Activated CD8-positive, alpha-beta memory T cell treated with anti-CD3 and anti-CD28 coated beads, Interleukin-2, amount 50 U/mL, for 24 hours (primary cell): ENCODE results near the gene ERCC6.

ENCODE experiments used
- DNase-seq: peaks from one replicate; pipeline ENCODE4 v3.0.0-alpha.2; 2020; ENCODE audit errors: extremely low read depth

The ERCC6 gene

DNA sequence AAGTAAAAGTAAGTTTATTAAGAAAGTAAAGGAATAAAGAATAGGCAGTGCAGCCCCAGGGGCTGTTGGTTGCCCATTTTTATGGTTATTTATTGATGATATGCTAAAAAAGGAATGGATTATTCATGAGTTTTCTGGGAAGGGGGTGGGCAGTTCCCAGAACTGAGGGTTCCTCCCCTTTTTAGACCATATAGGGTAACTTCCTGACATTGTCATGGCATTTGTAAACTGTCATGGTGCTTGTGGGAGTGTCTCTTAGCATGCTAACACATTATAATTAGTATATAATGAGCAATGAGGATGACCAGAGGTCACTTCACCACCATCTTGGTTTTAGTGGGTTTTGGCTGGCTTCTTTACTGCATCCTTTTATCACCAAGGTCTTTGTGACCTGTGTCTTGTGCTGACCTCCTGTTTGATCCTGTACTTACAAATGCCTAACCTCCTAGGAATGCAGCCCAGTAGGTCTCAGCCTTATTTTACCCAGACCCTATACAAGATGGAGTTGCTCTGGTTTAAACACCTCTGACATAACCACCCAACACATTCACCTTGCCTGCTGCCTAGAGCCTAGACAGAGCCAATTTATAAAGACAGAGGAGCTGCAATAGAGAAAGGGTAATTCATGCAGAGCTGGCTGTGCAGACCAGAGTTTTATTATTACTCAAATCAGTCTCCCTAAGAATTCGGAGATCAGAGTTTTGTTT, 10.9 kb upstream of the ERCC6 start:
- DNase-seq, result no peak

DNA sequence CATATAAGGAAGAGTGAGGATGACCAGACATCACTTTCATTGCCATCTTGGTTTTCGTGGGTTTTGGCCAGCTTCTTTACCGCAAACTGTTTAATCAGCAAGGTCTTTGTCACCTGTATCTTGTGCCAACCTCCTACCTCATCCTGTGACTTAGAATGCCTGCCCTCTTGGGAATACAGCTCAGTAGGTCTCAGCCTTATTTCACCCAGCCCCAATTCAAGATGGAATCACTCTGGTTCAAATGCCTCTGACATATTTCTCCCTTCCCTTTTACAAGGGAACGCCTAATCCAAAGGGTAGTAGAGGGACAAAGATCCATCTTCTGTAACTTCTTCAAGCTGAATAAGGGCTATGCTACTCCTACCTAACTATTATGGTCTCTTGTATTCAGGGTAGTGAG, 4.7 kb upstream of the ERCC6 start:
- DNase-seq, result no peak

DNA sequence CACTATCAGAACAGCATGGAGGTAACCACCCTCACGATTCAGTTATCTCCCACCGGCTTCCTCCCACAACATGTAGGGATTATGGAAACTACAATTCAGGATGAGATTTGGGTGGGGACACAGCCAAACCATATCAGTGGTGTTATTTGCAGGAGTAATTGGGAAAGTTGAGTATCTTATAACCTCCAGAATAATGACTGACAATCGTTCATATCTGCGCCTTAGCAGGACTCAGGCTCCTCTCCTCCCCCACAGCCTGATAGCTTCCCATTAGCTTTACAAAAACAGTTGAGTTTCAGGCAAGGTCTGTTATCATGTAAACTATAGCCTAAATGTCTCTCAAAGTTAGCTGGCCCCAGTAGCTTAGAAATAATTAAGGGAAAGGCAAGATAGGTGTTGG, 3.4 kb upstream of the ERCC6 start:
- no peak for DNase-seq

GRCh38 chr10:49541762-49542161, 2.8 kb upstream of the ERCC6 start:
- DNase-seq, result no peak

GRCh38 chr10:49540056-49540797, 1.3 kb upstream of the ERCC6 start:
- no peak for DNase-seq

GRCh38 chr10:49539320-49539885, 482 bp upstream of the ERCC6 start:
- DNase-seq, result no peak

GRCh38 chr10:49534670-49535381, 4.1 kb downstream of the ERCC6 start:
- DNase-seq, result no peak

- no peak for DNase-seq
Observed at GRCh38 chr10:49532461-49532860, 6.5 kb downstream of the ERCC6 start.

DNA sequence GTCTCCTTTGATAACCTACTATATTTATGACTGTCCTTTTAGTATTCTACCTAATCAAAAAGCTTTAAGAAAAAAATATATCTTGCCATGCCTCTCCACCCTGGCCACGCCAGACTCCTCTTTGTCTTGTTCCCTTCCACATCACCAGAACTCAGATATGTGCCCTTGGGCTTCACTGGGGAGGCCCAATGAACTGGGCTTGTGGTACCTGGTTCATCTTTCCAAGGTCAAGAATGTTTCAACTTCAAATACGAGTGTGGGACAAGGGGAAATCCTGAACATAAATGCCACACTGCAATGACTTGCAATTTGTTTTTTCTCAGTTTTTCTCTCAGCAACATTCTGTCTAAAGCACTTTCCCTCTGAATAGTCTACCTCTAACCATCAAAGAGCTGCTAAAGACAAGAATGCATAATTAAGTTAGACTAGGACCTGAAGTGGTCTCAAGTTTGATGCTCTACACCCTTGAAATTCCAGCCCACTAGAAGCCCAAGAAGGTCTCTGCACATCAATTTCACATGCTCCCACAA, 9.9 kb downstream of the ERCC6 start:
- no peak for DNase-seq

DNA sequence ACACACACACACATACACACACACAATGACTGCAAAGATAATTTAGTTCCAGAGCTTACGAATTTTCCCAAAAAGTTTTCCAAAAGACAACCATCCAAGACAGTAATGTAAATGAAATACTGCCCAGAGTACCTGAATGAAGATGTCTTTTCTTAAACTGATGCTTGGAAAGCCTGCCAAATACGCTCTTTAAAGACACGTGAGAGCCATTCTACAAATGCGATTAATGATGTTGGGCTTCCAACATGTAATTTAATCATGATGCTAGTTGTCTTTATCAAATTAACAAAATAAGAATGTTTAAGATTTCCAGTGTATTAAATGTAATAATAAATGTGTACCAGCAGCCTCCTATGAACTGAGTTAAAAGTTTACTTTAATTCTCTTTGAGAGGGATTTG, 11.1 kb downstream of the ERCC6 start:
- no peak for DNase-seq

DNA sequence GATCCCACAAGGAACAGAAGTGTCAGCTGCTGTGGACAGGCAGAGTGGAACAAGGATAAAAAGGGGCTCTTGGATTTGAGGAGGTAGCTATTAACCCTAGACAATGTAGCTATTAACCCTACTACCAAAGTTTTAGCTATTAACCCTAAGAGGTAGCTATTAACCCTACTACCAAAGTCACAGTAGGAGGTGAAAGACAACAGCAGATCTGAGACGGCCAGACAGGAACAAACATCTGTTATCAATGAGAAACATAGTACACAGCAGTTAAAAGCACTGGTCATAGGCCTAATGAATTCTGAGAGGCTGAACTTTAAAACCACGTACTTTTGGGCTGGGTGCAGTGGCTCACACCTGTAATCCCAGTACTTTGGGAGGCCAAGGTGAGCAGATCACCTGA, 11.9 kb downstream of the ERCC6 start:
- no peak for DNase-seq

- DNase-seq, result no peak
Observed at GRCh38 chr10:49526619-49527018, 12.3 kb downstream of the ERCC6 start.

DNA sequence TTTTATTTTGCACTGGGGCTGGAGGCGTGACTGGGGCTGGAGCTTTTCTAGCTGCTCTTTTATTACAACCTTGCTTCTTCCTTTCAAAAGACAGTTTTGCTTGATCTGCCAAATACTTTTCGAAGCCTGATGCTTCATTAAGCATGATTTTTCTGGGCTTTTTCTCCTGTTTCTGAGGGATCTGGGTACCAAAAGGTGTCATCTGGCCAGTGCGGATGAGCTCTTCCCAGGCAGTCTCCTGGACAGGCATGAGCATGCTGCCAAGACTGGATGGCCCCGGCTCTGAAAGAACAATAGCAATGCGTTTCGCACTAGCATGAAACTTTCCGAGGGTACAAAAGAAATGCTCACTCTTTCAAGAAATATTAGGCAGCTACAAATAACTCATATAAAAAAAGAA, 14.4 kb downstream of the ERCC6 start:
- no peak for DNase-seq

- DNase-seq, result no peak
Observed at GRCh38 chr10:49523301-49523700, 15.6 kb downstream of the ERCC6 start.

DNA sequence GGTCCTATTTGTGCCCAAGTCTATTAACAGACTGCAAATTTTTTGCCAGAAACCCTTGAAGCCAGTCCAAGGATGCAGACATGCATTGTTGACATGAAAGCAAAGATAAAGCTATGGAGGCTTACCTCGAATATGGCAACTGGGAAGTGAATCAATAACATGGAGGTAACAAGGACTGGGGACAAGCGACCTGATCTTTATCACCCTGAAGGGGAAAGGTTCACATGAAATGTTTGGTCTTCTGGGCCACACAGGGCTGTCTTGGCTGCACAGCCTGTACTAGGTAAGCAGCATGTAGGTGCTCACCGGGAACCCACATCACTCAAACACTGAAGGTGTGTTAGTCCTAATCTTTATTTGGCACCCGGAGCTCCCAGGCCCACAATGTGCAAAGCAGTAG, 17.9 kb downstream of the ERCC6 start:
- DNase-seq, result no peak

GRCh38 chr10:49520122-49520775, 18.7 kb downstream of the ERCC6 start:
- DNase-seq, result no peak

DNA sequence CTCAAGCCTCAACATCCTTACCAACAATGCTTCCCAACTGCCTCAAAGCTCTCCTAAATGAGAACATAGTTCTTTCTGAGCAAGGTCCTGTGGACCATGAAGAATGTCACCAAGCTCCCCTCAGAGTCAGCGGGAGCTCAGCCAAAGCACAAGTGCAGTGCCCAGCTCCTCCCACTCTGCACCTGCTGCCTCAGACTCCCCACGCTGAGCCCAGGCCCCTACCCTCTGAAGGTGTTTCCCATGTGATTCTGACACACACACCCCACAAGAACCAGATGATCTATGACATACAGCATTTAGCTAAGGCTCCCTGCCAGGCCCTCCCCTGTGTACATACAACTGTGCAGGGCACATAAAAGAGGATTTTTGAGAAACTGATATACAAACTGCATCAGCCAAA, 19.2 kb downstream of the ERCC6 start:
- no peak for DNase-seq

- DNase-seq, result no peak
Observed at GRCh38 chr10:49518982-49519578, 19.8 kb downstream of the ERCC6 start.

- no peak for DNase-seq
Observed at GRCh38 chr10:49518566-49518965, 20.4 kb downstream of the ERCC6 start.

DNA sequence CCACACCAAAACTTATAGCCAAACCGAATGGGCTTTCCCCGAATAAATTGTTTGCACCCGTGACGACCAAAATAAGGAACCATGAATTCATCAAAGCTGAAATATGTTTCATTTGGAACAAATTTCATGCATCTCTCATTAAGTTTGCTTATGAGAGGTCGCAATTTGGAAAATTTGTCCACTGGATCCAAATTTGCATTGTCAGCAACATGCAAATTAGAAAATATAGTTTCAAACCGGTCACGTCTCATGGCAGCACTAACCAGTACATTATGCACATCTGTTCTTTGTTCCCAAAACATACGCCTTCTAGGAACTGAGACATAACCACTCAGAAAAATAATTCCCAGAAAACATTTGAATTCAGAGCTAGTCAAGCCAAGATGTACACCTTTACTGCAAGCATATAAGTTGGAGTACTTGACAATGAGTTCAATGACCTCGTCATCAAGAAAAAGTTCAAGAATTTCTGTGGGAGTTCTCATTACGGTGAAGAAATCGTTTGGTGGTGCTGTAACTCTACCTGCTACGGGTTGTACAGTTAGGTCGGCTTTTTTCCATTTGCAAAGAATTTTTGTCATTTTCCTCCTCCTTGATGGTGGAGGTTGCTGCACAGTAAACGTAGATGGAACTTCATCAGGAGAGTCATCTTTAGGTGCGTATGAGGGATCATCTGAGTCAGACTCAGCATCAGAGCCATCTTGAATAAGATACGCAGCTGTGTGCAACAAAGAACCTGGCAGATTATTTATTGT, 22.5 kb downstream of the ERCC6 start:
- DNase-seq, result no peak
